Mucosa of stomach (tissue), 1 donor: Measurements from ENCODE around the gene TRIM67.

Experiments
- H3K27me3 ChIP-seq: one replicate; pipeline ENCODE4 v1.7.0; 2013; ENCODE audit warnings: mild to moderate bottlenecking, low read length; ENCODE audit not compliant: control insufficient read depth, insufficient read depth
- H3K36me3 ChIP-seq: one replicate; pipeline ENCODE4 v1.7.0; 2013; ENCODE audit warnings: low read length; ENCODE audit not compliant: control insufficient read depth, insufficient read depth
- H3K4me1 ChIP-seq: one replicate; pipeline ENCODE4 v1.7.0; 2013; ENCODE audit warnings: mild to moderate bottlenecking, low read length; ENCODE audit not compliant: control insufficient read depth, insufficient read depth
- H3K4me3 ChIP-seq: one replicate; pipeline ENCODE4 v1.7.0; 2013; ENCODE audit warnings: low read length
- H3K9ac ChIP-seq: one replicate; pipeline ENCODE4 v1.7.0; 2013; ENCODE audit warnings: mild to moderate bottlenecking, low read length, moderate library complexity
- H3K9me3 ChIP-seq: one replicate; pipeline ENCODE4 v1.7.0; 2013; ENCODE audit warnings: mild to moderate bottlenecking, low read length, moderate library complexity; ENCODE audit not compliant: control insufficient read depth
- donor health status: Pancreatic carcinoma.

Gene TRIM67

GRCh38 chr1:231188768-231189167 lies 26.9 kb downstream of the TRIM67 start:
- H3K36me3 ChIP-seq, result no peaks in the 10 kb centered on the region
- no peak overlapping the region for H3K4me3 ChIP-seq
- no peaks in the 10 kb centered on the region for H3K9me3 ChIP-seq
- peaks cover 9% of the 10 kb centered on the region for H3K4me1 ChIP-seq
- peaks cover 8% of the 10 kb centered on the region for H3K27me3 ChIP-seq
- H3K9ac ChIP-seq, result no peak overlapping the region

GRCh38 chr1:231189683-231190270 lies 27.9 kb downstream of the TRIM67 start:
- no peak overlapping the region for H3K9ac ChIP-seq
- H3K27me3 ChIP-seq, result peaks cover 8% of the 10 kb centered on the region
- no peaks in the 10 kb centered on the region for H3K36me3 ChIP-seq
- no peaks in the 10 kb centered on the region for H3K9me3 ChIP-seq
- H3K4me1 ChIP-seq, result peaks cover 9% of the 10 kb centered on the region
- H3K4me3 ChIP-seq, result no peak overlapping the region

DNA sequence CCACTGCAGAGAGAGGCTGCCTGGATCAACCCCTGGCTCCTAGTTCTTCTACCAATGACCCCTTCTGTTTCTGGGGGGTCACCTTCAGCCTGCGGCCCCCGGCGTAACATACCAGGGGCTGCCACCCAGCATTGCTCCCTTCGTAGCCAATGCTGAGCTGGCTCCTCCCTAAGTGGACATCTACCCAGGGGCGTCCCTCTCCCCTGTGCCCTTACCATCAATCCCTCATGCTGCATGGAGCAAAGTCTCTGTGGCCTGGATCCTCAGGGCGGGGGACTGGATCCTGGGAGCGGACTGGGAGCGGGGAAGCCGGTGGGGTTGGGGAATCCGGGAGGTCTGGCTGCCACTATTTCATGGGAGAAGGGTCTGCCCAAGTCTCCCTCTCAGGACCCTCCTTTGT lies 28.6 kb downstream of the TRIM67 start:
- Histone ChIP-seq H3K36me3 (no peaks in the 10 kb centered on the region), H3K4me3 (no peak overlapping the region), H3K27me3 (peaks cover 8% of the 10 kb centered on the region), H3K4me1 (peaks cover 9% of the 10 kb centered on the region), H3K9ac (no peak overlapping the region), H3K9me3 (no peaks in the 10 kb centered on the region)

- Histone ChIP-seq H3K27me3 (peaks cover 5% of the 10 kb centered on the region), H3K4me3 (no peak overlapping the region), H3K9ac (no peak overlapping the region), H3K9me3 (no peaks in the 10 kb centered on the region), H3K36me3 (no peaks in the 10 kb centered on the region), H3K4me1 (peaks cover 9% of the 10 kb centered on the region)
These were observed 30.8 kb downstream of the TRIM67 start for GRCh38 chr1:231192620-231193163.

DNA sequence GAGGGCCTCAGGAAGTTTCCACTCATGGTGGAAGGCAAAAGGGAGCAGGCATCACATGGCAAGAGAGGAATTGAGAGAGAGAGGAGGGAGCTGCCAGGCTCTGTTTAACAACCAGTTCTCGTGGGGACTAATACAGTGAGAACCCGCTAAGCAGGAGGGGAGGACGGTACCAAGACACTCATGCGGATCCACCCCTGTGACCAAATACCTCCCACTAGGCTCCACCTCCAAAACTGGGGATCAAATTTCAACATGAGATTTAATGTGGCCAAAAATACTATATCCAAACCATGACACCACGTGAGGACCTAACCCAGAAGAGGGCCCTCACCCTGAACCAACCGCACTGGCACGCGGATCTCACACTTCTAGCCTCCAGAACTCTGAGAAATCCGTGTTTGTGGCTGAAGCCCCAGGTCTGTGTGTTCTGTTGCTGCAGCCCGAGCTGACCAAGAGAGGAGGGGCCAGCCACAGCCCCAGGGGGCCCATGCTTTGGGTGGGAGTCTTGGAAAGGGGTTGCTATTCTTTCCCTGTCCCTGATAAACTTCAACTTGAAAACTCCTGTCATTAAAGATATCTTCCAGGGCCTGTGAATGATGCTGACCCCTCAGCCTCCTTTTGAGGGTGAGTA lies 32.0 kb downstream of the TRIM67 start:
- Histone ChIP-seq H3K9me3 (no peaks in the 10 kb centered on the region), H3K4me1 (peaks cover 9% of the 10 kb centered on the region), H3K27me3 (no peaks in the 10 kb centered on the region), H3K36me3 (no peaks in the 10 kb centered on the region), H3K4me3 (no peak overlapping the region), H3K9ac (no peak overlapping the region)

DNA sequence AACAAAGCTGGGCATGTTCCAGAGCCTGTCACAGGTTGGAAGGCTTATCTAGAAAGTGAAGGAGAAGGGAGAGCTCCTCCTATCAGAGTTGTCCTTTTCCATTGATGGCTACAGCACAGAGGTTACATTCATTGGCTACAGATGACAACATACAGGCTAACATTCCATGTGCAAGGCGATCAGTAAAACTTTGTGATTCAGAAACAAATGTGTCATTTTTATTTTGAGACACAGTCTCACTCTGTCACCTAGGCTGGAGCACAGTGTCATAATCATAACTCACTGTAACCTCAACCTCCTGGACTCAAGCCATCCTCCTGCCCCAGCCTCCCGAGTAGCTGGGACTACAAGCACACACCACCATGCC lies 32.6 kb downstream of the TRIM67 start:
- no peak overlapping the region for H3K9ac ChIP-seq
- H3K4me1 ChIP-seq, result peaks cover 9% of the 10 kb centered on the region
- H3K36me3 ChIP-seq, result no peaks in the 10 kb centered on the region
- no peaks in the 10 kb centered on the region for H3K9me3 ChIP-seq
- H3K27me3 ChIP-seq, result no peaks in the 10 kb centered on the region
- H3K4me3 ChIP-seq, result no peak overlapping the region

GRCh38 chr1:231194843-231195516 lies 33.1 kb downstream of the TRIM67 start:
- no peak overlapping the region for H3K9ac ChIP-seq
- H3K9me3 ChIP-seq, result no peaks in the 10 kb centered on the region
- no peaks in the 10 kb centered on the region for H3K27me3 ChIP-seq
- no peak overlapping the region for H3K4me3 ChIP-seq
- peaks cover 9% of the 10 kb centered on the region for H3K4me1 ChIP-seq
- H3K36me3 ChIP-seq, result no peaks in the 10 kb centered on the region

- Histone ChIP-seq H3K9ac (no peak overlapping the region), H3K36me3 (no peaks in the 10 kb centered on the region), H3K9me3 (no peaks in the 10 kb centered on the region), H3K4me1 (peaks cover 9% of the 10 kb centered on the region), H3K27me3 (no peaks in the 10 kb centered on the region), H3K4me3 (no peak overlapping the region)
These were observed 34.4 kb downstream of the TRIM67 start for GRCh38 chr1:231196307-231196706.

GRCh38 chr1:231196728-231197127 lies 34.9 kb downstream of the TRIM67 start:
- no peaks in the 10 kb centered on the region for H3K36me3 ChIP-seq
- H3K9ac ChIP-seq, result no peak overlapping the region
- peaks cover 9% of the 10 kb centered on the region for H3K4me1 ChIP-seq
- no peaks in the 10 kb centered on the region for H3K9me3 ChIP-seq
- no peaks in the 10 kb centered on the region for H3K27me3 ChIP-seq
- no peak overlapping the region for H3K4me3 ChIP-seq

DNA sequence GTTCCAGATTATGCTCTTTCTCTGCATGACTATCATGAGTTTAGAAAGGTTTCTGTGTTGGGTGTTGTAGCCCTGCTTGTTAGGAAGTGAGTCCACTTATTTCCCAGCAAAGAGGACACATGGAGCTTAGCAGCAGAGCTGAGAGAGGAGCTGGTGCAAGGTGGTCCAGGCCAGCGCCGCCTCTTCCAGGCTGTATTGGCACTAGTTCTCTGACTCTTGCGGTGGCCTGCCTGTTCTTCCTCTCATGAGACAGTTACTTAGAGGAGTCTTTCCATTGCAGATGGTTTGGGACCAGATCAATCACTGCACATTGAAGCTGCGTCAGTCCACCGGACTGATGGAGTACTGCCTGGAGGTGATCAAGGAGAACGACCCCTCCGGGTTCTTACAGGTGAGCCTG lies 38.0 kb downstream of the TRIM67 start:
- H3K4me3 ChIP-seq, result no peak overlapping the region
- no peaks in the 10 kb centered on the region for H3K4me1 ChIP-seq
- no peaks in the 10 kb centered on the region for H3K9me3 ChIP-seq
- peaks cover 10% of the 10 kb centered on the region for H3K27me3 ChIP-seq
- no peak overlapping the region for H3K9ac ChIP-seq
- H3K36me3 ChIP-seq, result no peaks in the 10 kb centered on the region

- Histone ChIP-seq H3K4me3 (no peak overlapping the region), H3K27me3 (peaks cover 10% of the 10 kb centered on the region), H3K9ac (no peak overlapping the region), H3K9me3 (no peaks in the 10 kb centered on the region), H3K36me3 (no peaks in the 10 kb centered on the region), H3K4me1 (no peaks in the 10 kb centered on the region)
These were observed 38.7 kb downstream of the TRIM67 start for GRCh38 chr1:231200388-231201031.

DNA sequence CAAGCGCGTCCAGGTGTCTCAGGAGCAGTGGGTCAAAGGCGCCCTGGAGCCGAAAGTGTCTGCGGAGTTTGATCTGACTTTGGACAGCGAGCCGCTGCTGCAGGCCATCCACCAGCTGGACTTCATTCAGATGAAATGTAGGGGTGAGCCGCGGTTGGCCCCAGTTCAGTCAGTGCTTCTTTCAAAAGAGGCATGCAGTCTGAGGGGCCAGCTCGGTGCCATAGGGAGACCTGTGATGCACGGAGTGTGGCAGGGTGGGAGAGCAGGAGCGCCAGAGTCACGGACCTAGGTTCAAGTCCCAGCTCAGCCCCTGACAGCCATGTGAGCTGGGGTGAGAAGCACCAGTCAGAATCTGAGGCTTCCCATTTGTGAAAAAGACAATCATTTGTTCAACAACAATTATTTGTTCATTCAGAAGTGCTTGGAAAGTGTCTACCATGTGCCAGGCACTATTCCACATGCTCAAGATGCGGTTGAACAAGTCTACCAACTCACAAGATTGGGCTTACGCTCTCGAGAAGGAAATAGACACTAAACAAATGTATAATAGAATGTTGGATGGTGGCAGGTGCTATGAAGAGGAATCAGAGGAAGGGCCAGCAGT lies 39.6 kb downstream of the TRIM67 start:
- Histone ChIP-seq H3K9me3 (no peaks in the 10 kb centered on the region), H3K27me3 (peaks cover 10% of the 10 kb centered on the region), H3K36me3 (no peaks in the 10 kb centered on the region), H3K4me1 (no peaks in the 10 kb centered on the region), H3K4me3 (no peak overlapping the region), H3K9ac (no peak overlapping the region)
